Amygdala (tissue), 56 donors: ENCODE measurements around the gene WWTR1.

Experiments used
- DNase-seq, 56 donors: peaks; one replicate each; lab custom pipeline; 2025; lab: John Stamatoyannopoulos, UW

Gene WWTR1

DNA sequence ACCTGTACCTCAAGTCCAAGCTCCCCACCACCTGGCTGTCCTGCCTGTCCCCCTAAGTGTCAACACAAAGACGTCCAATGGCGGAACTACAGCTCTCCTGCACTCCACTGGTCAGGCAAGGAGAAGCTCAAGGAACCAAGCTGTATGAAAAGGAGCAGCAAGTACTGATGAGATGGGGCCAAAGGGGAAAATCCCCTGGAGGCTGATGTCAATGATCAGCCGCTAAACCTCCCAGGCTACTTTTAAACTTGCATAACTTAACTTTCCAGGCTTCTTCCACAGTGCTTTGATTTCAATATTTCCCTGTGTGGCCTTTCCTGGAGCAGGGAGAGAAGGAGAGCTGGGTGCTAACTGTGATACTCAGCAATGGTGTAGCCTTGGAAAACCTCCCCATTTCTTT lies 148.3 kb downstream of the WWTR1 start:
- no peak for DNase-seq

DNA sequence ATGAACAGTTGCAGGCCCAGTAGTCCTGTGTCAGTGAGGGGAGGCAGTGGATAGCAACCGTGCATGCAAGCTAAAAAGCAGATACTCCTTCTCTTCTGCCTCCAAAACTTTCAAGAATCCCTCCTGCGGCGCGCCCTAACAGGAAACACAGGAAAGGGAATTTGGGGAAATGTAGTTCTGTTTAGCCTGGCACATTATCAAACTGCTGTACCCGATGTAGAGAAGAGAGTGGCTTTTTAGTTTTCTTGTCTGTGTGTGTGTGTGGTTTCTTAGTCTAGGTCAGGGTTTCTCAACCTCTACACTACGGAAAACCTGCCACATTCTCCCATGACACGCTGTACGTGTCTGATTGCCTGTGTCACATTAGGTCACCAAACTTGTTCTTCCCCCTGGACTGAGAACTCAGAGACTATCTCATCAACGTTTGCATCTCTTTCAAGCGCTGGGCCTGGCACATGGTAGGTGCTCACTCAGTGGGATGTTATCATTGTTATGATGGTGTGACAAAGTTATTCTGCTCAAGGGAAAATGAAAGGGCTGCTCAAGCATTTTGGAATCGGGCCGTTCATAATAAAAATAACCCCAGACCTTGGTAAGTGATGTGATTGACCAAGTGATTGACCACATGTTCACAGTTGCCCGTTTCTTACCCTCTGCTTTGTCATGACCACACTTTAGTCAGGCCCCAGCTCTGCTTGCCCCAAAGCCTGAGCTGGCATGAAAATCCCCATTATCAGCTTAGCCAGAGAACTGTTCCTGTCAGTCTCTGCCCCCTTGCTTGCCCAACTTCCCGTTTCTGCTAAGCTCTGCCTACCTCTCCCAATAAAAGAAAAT lies 150.1 kb downstream of the WWTR1 start:
- peak in 3 of 56 donors; percentile 3 to 45 (median 7) for DNase-seq

DNA sequence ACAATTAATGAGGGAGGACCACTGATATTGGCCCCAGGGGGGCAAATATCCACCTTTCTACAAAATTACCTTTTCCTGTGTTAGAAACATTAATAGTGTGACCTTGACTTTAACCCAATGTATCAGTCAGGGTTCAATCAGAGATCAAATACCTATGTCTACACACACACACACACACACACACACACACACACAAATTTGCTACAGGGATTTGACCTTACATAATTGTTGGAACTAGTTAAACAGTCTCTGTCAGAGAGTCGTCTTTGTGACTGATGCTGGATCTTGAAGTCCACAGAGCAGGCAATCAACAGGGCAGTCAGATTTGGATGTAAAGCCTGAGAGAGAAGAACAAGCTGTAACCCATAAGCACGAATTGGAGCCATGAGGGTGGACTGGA lies 150.9 kb downstream of the WWTR1 start:
- no peak for DNase-seq

DNA sequence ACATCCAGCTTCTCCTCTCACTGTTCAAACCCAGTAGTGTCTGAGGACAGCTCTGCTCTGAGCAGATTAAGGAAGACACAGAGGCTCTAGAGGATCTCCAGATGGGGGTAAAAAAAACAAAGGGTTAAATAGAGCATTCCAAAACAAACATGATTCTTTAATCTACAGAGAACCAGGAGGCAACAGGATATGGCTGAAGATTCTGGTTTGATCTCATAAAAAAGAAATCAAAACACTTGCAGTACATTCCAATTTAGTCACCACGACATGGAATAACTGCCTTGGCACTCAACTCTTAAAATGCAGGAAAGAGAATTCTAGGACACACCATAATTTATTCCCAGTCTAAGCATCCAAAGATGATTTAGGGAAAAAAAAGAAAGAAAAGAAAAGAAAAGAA lies 151.3 kb downstream of the WWTR1 start:
- DNase-seq, result no peak

DNA sequence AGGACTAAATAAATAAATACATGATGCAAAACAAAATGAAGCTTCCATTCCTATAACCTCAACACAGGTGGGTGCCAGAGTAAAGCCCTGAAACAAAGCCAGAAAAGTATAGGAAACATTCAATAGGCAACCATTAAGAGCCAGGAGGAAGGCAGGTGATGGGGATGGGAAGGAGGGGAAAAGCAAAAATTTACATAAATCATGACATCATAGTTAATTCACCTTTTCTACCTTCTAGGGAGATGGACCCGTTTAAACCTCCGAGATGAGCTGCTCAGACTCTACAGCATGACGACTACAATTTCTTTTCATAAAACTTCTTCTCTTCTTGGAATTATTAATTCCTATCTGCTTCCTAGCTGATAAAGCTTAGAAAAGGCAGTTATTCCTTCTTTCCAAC lies 155.4 kb downstream of the WWTR1 start:
- no peak for DNase-seq

DNA sequence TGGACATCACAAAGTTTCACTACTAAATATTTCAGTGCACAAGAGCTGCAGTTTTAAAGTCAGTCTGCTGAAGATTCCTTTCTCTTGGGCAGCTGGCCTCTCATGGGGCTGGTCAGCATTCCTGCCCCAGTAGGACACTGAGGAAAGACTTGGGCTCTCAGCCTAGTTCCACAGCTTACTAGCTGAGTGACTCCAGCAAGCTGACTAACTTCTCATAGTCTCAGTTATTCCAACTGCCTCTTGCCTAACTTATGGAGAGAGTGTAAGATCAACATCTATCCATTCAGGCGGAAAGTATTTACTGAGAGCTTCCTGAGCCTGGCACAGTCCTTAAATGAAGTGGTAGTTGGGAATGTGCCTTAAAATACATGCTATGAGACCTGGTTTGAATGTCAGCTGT lies 156.3 kb downstream of the WWTR1 start:
- DNase-seq, result no peak

DNA sequence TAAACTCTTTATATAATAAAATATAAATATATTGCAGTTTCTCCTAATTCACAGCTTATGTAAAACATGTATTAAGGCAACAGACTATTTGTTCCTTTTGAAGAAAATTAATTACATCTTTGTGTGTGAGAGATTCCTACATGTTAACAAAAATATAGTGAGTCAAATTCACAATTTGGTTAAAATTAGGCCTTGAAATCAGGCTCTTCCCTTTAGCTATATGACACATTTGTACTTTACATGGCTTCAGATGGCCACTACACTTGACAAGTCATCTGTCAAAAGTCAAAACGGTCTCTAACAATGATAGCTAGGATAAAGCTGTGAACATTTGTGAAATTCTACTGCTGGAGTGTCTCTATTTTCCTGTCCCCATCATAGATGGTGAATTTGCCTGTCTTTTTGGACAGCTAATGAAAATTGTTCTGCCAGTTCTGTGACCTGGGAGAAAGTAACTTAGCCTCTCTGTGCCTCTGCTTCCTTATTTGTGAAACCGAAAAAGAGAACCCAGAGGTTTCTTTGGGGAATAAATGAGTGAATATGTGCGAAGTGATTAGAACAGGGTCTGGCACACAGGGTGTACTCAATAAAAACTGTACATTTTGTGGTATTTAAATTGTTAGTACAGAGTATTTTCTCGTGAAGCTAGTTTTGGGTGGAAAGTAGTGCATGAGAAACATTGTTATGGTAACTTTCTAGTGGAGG lies 159.7 kb downstream of the WWTR1 start:
- no peak for DNase-seq

DNA sequence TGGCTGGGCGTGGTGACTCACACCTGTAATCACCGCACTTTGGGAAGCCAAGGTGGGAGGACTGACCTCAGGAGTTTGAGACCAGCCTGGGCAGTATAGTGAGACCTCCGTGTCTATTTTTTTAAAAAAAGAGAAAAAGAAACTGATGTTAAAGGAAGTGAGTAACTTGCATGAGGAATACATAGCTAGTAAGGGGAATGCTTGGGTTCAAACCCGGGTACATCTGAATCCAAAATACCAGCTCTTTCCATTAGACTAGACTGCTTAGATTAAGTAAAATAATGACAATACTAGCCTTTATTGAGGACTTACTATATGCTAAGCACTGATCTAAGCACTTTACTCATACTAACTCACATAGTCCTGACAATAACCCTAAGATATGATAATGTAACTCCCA lies 160.9 kb downstream of the WWTR1 start:
- no peak for DNase-seq

DNA sequence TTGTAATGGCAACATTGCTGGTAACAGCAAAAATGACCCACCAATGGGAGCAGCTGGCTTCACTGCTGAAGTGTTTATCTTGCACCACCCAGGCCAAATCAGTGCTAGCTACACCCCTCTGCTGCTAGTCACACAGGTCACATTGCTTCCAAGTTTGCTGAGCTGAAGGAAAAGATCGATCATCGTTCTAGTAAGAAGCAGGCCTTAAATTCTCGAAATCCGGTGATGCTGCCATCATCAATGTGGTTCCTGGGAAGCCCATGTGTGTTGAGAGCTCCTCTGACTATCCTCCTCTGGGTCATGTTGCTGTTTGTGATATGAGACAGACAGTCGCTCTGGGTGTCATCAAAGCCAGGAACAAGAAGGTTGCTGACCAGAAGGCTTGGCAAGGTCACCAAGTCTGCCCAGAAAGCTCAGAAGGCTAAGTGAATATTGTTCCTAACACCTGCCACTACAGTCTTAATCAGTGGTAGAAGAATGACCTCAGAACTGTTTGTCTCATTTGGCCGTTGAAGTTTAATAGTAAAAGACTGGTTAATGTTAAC lies 162.2 kb downstream of the WWTR1 start:
- DNase-seq, result no peak

DNA sequence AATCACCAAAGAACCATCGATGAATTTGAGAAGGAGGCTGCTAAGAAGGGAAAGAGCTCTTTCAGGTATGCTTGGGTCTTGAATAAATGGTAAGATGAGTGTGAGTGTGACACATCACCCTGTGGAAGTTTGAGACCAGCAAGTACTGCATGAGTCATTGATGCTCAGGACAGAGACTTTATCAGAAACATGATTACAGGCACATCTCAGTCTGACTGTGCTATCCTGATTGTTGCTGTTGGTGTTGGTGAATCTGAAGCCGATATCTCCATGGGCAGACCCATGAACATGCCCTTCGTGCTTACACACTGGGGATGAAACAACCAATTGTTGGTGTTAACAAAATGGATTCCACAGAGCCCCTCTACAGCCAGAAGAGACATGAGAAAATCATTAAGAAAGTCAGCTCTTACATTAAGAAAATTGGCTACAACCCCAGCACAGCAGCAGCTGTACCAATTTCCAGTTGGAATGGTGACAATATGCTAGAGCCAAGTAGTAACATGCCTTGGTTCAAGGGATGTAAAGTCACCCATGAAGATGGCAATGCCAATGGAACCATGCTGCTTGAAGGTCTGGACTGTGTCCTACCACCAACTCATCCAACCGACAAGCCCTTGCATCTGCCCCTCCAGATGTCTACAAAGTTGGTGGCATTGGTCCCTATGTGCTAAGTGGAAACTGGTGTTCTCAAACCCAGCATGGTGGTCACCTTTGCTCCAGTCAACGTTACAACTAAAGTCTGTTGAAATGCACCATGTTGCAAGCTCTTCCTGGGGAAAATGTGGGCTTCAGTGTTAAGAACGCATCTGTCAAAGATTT lies 162.9 kb downstream of the WWTR1 start:
- DNase-seq, result no peak

DNA sequence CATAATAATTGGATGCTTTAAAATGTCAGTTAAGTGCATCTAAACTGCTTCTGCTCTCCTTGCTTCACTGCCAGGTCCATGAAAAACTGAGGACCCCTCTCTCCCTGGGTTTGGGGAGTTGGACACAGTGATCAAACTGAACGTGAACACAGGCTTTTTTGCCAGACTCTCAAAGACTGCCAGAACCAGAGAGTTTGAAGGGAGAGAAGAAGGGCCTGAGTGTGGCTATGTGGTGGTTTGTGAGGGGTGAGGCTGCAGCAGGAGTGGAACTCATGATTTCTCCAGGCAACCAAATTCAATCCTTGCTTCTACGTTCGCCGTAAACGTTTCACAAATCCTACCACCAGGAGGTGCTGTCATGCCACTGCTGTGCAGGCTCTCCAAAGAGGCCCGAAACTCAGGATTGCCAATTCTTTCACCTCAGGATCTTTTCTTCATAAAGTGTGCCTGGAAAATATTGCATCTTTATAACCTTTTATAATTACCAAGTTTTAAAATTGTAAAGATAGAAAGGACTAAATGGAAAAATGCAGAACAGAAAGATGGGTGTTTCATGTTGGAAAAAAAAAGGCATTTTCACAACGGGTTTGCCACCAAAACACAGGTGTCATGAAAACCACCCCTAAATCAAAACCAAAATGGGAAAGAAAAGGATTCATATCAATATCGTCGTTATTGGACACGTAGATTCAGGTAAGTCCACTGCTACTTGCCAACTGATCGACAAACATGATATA lies 163.6 kb downstream of the WWTR1 start:
- DNase-seq, result peak in 25 of 56 donors; percentile 1 to 58 (median 13)

DNA sequence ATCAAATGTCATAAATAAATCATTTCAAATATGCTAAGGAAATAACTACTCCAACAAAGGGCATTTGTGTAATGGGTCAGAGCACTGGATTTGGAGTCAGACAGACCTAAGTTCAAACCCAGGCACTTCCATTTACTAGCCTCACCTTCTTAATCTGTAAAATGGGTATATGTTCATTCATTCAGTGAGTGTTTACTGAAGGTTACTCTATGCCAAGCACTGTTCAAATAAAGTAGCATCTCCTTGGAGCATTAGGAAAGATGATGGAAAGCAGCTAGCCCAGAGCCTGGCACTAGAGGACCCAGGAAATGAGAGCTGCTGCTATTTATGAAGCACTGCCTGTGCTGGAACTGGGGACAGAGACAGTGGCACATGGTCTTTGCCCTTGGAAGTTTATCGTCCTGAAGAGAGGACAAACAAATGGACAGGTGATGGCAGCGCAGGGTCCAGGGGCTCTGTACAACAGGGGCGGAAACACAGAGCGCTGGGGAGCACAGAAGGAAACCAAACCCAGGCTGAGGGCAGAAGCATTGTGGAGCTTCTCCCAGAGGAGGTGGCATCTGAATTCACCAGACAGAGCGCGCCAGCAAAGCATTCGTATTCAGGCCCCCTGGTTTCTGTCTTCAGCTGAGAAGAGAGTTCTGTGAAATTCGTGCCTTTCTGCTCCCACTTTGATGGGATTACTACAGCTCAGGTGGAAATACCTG lies 164.4 kb downstream of the WWTR1 start:
- no peak for DNase-seq

DNA sequence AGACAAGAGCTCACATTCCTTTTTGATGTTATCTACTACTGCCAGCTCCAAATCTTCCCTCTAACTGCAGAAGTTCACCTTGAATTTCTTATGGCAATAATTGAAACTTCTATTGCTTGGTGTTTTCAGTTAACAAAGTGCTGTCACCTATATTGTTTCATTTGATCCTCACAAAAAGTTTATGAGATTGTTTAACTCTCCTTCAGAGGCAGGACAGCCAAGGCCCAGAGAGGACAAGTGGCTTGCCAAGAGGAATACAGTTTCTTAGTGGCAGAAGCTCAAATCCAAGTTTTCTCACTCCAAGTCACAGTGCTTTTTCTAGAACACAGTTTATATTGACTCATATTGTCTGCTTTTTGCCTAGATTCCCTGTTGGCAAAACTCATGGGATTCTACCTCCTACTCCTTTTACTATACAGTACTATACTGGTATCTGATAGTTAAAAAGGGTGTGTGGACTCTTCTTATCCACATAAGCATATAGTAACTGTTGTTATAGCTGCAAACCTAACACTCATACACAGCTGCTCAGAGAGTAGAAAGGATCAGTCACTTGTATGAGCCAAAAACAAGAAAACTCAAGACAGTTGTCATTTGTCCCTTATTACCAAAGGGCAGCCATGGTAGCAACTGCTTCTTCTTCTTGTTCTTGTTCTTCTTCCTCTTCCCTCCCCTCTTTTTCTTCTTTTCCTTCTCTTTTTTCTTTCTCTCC lies 167.4 kb downstream of the WWTR1 start:
- no peak for DNase-seq

DNA sequence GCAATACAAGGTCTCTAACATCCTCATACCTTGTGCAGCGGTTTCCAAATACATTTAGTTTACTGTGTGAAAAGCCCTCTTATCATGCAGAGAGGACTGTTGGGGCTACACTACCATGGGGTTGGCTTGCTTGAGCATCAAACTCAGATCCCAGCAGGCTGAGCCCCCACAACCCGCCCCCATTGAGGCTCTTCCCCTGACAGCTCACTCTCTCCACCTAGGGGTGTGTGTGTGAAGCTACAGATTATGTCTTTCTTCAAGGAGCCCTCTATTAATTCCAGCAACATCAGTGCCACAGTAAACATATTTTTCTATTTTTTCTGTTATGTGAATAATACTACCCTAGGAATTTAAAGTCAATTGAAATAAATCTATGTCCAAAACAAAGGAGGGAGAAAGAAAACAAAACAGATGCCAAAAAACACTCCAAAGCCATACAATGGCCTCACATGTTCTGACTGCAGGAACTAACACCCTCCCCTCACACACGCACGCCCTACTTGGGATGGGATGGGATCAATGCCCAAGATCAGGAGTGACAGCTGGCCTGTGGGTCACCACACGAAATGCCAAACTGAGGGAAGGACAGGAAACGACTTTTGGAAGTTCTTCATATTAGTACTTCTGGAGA lies 168.7 kb downstream of the WWTR1 start:
- DNase-seq, result no peak

DNA sequence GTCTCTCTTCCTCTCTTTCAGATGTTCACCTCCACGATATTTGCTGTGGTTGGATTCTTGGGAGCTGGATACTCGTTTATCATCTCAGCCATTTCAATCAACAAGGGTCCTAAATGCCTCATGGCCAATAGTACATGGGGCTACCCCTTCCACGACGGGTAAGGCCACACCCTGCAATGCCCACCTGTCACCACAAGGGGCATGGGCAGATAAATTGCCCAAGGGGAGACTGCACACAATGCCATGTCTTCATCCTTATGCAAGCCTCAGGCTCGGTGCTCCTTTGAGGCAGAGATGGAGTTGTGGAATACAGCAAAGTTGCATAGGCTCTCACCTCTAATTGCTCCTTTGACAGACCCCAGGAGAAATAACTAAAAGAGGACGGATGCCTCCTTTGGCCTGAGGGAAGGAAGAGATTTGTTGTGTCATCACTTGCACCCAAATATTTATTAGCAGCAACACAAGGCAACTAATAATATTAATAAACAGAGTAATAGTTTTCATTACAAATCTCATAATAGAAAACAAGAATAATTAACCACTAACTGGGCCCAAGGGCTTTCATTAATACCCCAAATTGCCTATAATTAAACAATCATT lies 170.1 kb downstream of the WWTR1 start:
- DNase-seq, result no peak

DNA sequence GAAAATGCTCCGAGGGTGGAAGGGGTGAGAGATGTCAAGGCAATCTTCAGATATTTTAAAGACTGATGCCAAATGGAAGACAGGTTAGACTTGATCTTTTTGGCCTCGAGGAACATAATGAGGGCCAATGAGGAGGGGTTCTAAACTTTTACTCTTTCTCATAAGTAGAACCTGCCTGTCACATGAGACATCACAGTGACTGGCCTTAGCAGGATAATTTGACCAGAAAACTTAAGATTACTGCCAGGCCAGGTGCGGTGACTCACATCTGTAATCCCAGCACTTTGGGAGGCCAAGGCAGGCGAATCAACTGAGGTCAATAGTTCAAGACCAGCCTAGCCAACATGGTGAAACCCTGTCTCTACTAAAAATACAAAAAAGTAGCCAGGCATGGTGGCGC lies 171.1 kb downstream of the WWTR1 start:
- DNase-seq, result no peak

DNA sequence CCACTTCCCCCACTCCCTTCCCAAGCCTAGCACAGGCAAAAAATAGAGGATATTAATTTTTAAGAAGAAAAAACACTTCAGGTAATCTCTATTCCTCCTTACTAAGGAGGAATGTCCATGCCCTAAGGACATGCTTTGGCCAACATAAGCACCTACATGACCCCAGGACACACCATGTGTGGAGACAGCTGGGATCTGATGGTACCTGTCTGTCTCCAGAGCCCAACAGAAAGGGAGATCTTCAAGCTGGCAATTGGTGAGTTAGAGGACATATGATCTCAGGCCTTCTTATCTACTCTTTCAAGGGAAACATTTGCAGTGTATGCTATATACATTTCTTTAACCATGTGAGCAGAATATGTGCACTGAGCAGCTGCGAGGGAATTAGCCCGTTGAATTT lies 176.3 kb downstream of the WWTR1 start:
- DNase-seq, result no peak

DNA sequence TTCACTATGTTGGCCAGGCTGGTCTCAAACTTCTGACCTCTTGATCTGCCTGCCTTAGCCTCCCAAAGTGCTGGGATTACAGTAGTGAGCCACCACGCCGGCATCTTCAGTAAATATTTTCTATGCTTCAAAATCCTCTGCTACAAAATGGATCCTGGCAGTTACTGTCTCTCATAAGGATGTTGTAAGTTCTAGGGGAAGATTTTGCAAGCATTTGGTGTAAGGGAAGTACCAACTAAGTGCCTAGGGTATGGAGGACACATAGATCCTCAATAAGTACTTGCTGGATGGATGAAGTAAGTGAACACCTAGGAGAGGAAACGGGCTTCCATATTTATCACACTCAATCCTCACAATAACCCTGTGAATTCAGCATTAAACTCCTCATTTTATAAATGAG lies 176.8 kb downstream of the WWTR1 start:
- DNase-seq, result no peak
